ENCODE data around the gene PUS7.

GRCh38 chr7:105521027-105521716 lies 899 bp downstream of the PUS7 start:
- TF ChIP-seq EZH2 (optimal IDR thresholded peaks at IDR 0.05; ENCODE audit: low read depth, low read length) (no peak), CTCF (IDR thresholded peaks at IDR 0.05; ENCODE audit: low read length) (no peak)

All from MM.1S (cell line).